NT2/D1 (cell line): ENCODE results near the gene MRAS.

Source experiments
- DNase-seq: peaks from one replicate; pipeline ENCODE4 v3.0.0-alpha.2; 2011; ENCODE audit warnings: low read depth, low spot score
- H3K27me3 ChIP-seq: 2 replicates; pipeline ENCODE4 v1.6.0; 2011; ENCODE audit warnings: mild to moderate bottlenecking; ENCODE audit not compliant: insufficient read length, insufficient read depth
- H3K36me3 ChIP-seq: 2 replicates; pipeline ENCODE4 v1.6.1; 2011; ENCODE audit warnings: mild to moderate bottlenecking, low read length, mixed read lengths; ENCODE audit not compliant: insufficient read depth, insufficient read length
- H3K4me1 ChIP-seq: 2 replicates; pipeline ENCODE4 v1.5.1; 2011; ENCODE audit not compliant: insufficient read depth, insufficient read length
- H3K4me3 ChIP-seq: 2 replicates; pipeline ENCODE4 v1.5.1; 2011; ENCODE audit warnings: low read depth; ENCODE audit not compliant: insufficient read length
- H3K9ac ChIP-seq: 2 replicates; pipeline ENCODE4 v1.6.0; 2011; ENCODE audit warnings: low read depth; ENCODE audit not compliant: insufficient read length
- H3K9me3 ChIP-seq: 2 replicates; pipeline ENCODE4 v1.5.1; 2011; ENCODE audit warnings: mild to moderate bottlenecking, low read length; ENCODE audit not compliant: insufficient read depth
- SUZ12 ChIP-seq: IDR thresholded peaks from 2 replicates; pipeline ENCODE4 v1.6.1; 2011; ENCODE audit not compliant: insufficient read length, insufficient read depth; ENCODE audit errors: extremely low read depth
- YY1 ChIP-seq: IDR thresholded peaks from 2 replicates; pipeline ENCODE4 v1.6.1; 2011; ENCODE audit not compliant: insufficient read length, insufficient read depth
- ZNF274 ChIP-seq: IDR thresholded peaks from 2 replicates; pipeline ENCODE4 v1.6.1; 2011; ENCODE audit warnings: mild to moderate bottlenecking, low read depth, low read length

The MRAS gene

DNA sequence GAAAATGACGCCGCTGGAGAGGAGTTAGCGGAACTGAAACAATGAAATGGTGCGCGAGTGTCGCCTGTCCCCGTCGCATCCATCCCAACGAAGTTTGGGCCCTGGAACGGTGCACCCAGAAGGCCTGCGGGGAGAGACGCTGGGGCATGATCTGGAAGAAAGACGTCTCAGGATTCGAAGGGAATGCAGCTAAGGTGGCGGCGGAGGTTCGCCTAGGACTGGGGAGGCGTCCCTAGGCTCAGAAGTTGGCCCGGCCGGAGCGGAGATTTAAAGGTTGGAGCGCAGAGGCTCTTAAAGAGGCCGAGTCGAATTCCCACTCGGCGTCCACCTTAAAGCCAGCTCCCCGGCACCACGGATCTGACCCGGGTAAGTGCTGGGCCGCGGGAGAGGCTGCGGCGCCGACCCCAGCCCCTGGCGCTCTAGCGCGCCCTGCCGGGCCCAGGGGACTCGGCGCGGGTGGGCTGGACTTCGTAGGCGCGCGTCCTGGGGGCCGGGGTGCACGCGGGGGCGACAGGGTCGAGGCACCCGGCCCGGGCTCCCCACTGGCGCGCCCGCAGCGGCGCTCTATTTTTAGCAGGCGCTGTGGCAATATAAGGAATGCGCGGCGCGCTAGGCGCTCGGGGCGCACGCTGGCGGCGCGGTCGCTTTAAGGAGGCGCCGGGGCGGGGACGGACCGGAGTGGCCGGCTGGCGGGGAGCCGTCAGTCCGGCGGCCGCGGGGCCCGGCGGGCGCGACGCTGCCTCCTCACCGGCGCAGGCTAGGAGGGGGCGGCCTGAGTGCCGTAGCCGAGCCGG, at the start of gene MRAS:
TSS of gene MRAS (plus strand) at position 620 of the 794 bp plus-strand sequence. CDS start 24,305 bp downstream, outside the sequence.
- Histone ChIP-seq H3K4me1 (peaks cover 4% of the 10 kb centered on the region), H3K27me3 (peaks cover 3% of the 10 kb centered on the region), H3K9ac (peak within 1 kb of the TSS; percentile 84), H3K9me3 (no peaks in the 10 kb centered on the region), H3K36me3 (peaks cover 6% of the 10 kb centered on the region), H3K4me3 (peak within 1 kb of the TSS; percentile 70)
- DNase-seq, result peak; percentile 64
- no peak for TF ChIP-seq ZNF274

DNA sequence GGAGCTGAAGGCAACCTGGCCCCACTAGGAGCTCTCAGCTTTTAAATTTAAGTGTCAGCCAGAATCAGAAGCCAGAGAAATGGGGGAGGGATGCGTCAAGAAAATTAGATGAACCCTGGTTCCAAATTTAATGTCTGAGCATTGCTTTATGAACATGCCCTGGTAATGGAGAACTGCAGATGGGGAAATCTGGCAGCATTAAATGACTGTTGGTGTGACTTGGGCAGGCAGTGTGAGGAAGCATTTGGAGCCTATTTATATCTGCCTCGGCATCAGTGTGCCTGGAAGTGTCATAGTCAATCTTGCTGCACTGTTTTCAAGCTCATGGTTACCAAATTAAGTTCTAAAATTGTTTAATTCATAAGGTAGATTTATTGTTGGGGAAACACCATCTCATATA, 47.7 kb upstream of the MRAS start:
- TF ChIP-seq YY1, result no peak
- no peak for TF ChIP-seq SUZ12
- TF ChIP-seq ZNF274, result no peak
- DNase-seq, result no peak

DNA sequence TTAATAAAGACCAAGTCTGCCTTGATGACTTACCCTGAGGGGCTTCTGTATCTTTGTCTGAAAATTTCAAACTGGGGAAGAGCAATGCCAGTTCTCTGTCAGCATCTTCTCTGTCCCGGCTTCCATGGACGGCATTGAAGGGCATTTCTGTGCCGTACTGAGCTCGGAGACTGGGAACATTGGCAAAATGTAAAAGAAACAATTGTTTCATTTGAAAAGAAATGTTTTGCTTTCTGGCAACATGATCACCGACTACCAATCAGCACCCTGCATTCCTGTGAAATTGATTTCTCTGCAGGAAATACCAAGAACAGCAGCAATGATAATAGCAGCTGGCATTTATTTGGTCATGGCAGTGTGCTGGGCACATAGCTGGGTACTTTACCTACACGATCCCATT, 44.9 kb upstream of the MRAS start:
- Histone ChIP-seq H3K4me1 (no peaks in the 10 kb centered on the region), H3K4me3 (no peak overlapping the region), H3K27me3 (no peaks in the 10 kb centered on the region), H3K36me3 (peaks cover 12% of the 10 kb centered on the region), H3K9ac (no peak overlapping the region), H3K9me3 (peaks cover 12% of the 10 kb centered on the region)
- DNase-seq, result no peak
- TF ChIP-seq SUZ12, result no peak
- TF ChIP-seq YY1, result no peak
- no peak for TF ChIP-seq ZNF274

More for the DNA sequence above, 47.7 kb upstream of the MRAS start:
- Histone ChIP-seq H3K36me3 (peaks cover 34% of the 10 kb centered on the region), H3K9ac (no peak overlapping the region), H3K4me1 (no peaks in the 10 kb centered on the region), H3K4me3 (no peak overlapping the region), H3K9me3 (no peaks in the 10 kb centered on the region), H3K27me3 (no peaks in the 10 kb centered on the region)

DNA sequence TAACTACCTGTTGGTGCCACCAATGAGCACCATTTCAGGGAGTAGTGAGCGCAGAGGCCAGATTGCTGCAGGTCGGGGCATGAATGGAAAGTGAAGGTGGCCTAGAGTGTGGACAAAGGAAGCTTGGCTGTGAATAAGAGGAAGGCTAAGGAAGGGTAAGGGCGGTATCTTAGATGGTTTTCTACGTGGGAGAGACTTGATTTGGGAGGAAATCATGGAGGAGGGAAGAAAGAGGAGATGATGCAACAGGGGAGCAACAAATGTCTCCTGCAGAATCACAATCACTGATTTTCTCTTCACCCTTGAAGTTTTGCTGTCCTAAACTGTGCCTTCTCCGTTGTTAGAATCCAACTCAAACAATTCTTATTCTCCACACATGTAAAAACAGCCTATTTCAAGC, 40.5 kb upstream of the MRAS start:
- Histone ChIP-seq H3K9ac (no peak overlapping the region), H3K4me3 (no peak overlapping the region), H3K27me3 (no peaks in the 10 kb centered on the region), H3K4me1 (no peaks in the 10 kb centered on the region), H3K9me3 (peaks cover 22% of the 10 kb centered on the region), H3K36me3 (no peaks in the 10 kb centered on the region)
- no peak for DNase-seq
- TF ChIP-seq ZNF274 (no peak), YY1 (no peak), SUZ12 (no peak)

DNA sequence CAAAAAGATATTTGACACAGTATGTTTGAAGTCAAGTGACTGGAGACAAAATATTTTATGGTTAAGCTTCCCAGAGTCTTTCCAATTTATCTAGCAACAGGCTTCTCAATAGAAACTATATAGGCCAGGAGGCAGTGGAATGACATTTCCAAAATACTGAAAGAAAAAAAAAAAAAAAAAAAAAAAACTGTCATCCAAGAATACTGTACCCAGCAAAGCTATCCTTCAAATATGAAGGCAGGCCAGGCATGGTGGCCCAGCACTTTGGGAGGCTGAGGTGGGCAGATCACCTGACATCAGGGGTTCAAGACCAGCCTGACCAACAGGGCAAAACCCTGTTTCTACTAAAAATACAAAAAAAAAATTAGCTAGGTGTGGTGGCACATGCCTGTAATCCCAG, 39.6 kb upstream of the MRAS start:
- no peak overlapping the region for H3K4me3 ChIP-seq
- TF ChIP-seq SUZ12 (no peak), YY1 (no peak), ZNF274 (no peak)
- H3K36me3 ChIP-seq, result no peaks in the 10 kb centered on the region
- no peak for DNase-seq
- peaks cover 22% of the 10 kb centered on the region for H3K9me3 ChIP-seq
- no peaks in the 10 kb centered on the region for H3K4me1 ChIP-seq
- H3K27me3 ChIP-seq, result no peaks in the 10 kb centered on the region
- H3K9ac ChIP-seq, result no peak overlapping the region

DNA sequence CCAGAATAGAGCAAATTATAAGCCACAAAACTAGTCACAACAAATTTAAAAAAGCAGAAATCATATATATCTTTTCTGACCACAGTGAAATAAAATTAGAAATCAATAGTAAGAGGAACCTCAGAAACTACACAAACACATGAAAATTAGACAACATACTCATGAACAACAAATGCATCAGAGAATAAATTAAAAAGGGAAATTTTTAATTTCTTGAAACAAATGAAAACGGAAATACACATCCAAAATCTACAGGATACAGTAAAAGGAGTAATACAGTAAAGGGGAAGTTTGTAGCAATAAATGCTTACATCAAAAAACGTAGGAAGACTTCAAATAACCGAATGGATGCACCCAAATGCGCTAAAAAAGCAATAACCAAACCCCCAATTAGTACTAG, 37.9 kb upstream of the MRAS start:
- H3K9ac ChIP-seq, result no peak overlapping the region
- no peaks in the 10 kb centered on the region for H3K4me1 ChIP-seq
- H3K27me3 ChIP-seq, result no peaks in the 10 kb centered on the region
- no peak overlapping the region for H3K4me3 ChIP-seq
- H3K9me3 ChIP-seq, result peaks cover 22% of the 10 kb centered on the region
- TF ChIP-seq YY1, result no peak
- TF ChIP-seq ZNF274, result no peak
- TF ChIP-seq SUZ12, result no peak
- no peaks in the 10 kb centered on the region for H3K36me3 ChIP-seq
- DNase-seq, result no peak

DNA sequence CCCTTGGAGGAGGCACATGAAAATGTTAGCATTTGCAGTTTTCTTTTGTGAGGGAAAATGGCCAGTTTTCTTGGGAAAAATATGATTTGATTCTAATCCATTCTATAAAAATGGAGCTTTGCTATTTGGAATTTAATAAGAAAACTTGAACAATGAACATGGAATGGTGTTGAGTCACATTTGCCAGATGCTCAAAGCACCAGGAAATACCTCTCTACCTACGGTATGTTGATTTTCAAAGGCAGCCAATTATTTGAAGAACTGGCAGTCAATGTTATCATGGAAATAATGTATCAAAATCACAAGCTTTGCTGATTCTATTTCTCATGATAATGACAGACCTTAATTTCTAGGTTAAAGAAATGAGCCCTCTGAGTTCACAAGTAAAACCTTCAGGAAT, 33.6 kb upstream of the MRAS start:
- no peak for DNase-seq
- Histone ChIP-seq H3K4me1 (no peaks in the 10 kb centered on the region), H3K36me3 (no peaks in the 10 kb centered on the region), H3K9ac (no peak overlapping the region), H3K27me3 (no peaks in the 10 kb centered on the region), H3K4me3 (no peak overlapping the region), H3K9me3 (no peaks in the 10 kb centered on the region)
- TF ChIP-seq ZNF274 (no peak), YY1 (no peak), SUZ12 (no peak)
